ENCODE data around the gene HRH1.
A peak's percentile ranks its signal among the peaks of the same experiment; 100 is the strongest.
"Not testable (repeated sequence)": the region's sequence is repeated elsewhere in the genome, so short reads cannot be mapped to it uniquely, and the experiment has no call there.

The HRH1 gene

GRCh38 chr3:11244121-11244677, 89.9 kb downstream of the HRH1 start:
- DNase-seq (ENCODE audit: low read depth): no peak

GRCh38 chr3:11245276-11245675, 91.0 kb downstream of the HRH1 start:
- no peak for DNase-seq (ENCODE audit: low read depth)

- DNase-seq (ENCODE audit: low read depth): no peak
Observed at GRCh38 chr3:11245827-11246662, 91.8 kb downstream of the HRH1 start.

GRCh38 chr3:11246663-11246970, 92.3 kb downstream of the HRH1 start:
- no peak for DNase-seq (ENCODE audit: low read depth)

GRCh38 chr3:11247362-11247761, 93.1 kb downstream of the HRH1 start:
- DNase-seq (ENCODE audit: low read depth): no peak

GRCh38 chr3:11248596-11248995, 94.3 kb downstream of the HRH1 start:
- no peak for DNase-seq (ENCODE audit: low read depth)

GRCh38 chr3:11250902-11251806, 96.9 kb downstream of the HRH1 start:
- no peak for DNase-seq (ENCODE audit: low read depth)

GRCh38 chr3:11251807-11252176, 97.5 kb downstream of the HRH1 start:
- no peak for DNase-seq (ENCODE audit: low read depth)

DNA sequence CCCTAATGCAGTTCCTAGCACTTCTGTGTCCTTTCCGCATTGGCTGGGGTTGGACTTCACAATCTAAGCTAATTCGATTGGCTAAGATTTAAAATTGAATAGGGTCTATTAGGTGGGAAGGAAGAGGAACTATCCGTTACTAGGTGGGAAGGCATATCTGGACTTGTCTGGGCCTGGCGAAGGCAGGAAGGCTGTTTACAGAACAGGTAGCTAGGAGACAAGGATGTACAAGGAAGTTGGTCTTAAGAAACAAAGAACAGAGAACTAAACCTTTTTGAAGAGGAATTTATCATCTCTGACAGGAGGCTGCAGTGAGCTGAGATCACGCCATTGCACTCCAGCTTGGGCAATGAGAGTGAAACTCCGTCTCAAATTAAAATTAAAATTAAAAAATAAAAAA, 100.6 kb downstream of the HRH1 start:
- no peak for DNase-seq (ENCODE audit: low read depth)

DNA sequence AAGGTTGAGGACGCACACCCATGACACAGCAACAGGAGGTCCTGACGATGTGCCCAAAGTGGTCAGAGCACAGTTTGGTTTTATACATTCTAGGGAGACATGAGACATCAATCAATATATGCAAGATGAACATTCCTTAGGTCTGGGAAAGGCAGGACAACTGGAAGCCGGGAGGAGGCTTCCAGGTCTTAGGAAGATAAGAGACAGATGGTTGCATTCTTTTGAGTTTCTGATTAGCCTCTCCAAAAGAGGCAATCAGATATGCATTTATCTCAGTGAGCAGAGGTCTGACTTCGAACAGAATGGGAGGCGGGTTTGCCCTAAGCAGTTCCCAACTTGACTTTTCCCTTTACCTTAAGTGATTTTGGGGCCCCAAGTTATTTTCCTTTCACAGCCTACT, 101.2 kb downstream of the HRH1 start:
- not testable (repeated sequence) for DNase-seq (ENCODE audit: low read depth)

DNA sequence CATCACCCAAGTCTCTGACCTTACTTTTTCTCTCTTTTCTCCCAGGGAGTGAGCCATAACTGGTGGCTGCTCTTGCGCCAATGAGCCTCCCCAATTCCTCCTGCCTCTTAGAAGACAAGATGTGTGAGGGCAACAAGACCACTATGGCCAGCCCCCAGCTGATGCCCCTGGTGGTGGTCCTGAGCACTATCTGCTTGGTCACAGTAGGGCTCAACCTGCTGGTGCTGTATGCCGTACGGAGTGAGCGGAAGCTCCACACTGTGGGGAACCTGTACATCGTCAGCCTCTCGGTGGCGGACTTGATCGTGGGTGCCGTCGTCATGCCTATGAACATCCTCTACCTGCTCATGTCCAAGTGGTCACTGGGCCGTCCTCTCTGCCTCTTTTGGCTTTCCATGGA, 104.7 kb downstream of the HRH1 start:
- DNase-seq (ENCODE audit: low read depth): no peak

- no peak for DNase-seq (ENCODE audit: low read depth)
Observed at GRCh38 chr3:11260460-11260859, 106.2 kb downstream of the HRH1 start.

GRCh38 chr3:11269007-11269406, 114.7 kb downstream of the HRH1 start:
- DNase-seq (ENCODE audit: low read depth): no peak

- DNase-seq (ENCODE audit: low read depth): peak; percentile 98
Observed at GRCh38 chr3:11271986-11272904, 118.0 kb downstream of the HRH1 start, which contains the start of gene ATG7. Gene ATG7 (plus strand): TSS chr3:11272397. CDS start chr3:11298696, 26,299 bp downstream.

- DNase-seq (ENCODE audit: low read depth): no peak
Observed at GRCh38 chr3:11272906-11273574, 118.7 kb downstream of the HRH1 start.

DNA sequence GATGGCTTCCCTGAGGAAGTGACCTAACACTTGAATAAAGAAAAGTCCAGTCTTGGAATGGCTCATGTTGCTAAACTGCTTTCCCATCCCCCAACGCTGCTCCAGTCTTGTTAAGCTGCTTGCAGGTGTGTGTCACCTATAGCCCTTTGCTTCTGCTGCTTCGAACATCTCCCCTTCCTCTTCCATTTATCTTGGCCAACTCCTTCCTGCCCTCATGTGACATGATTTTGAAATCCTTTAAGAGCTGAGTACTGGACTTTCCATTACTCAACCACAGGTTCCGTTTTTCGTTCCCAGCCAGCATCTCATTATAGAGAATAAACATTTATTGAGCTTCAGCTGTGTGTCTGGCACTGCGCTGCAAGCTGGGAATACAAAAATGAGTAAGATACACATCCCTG, 119.6 kb downstream of the HRH1 start:
- DNase-seq (ENCODE audit: low read depth): no peak

- DNase-seq (ENCODE audit: low read depth): no peak
Observed at GRCh38 chr3:11274566-11275142, 120.4 kb downstream of the HRH1 start.

GRCh38 chr3:11275926-11276325, 121.6 kb downstream of the HRH1 start:
- DNase-seq (ENCODE audit: low read depth): no peak

- no peak for DNase-seq (ENCODE audit: low read depth)
Observed at GRCh38 chr3:11276901-11277300, 122.6 kb downstream of the HRH1 start.

DNA sequence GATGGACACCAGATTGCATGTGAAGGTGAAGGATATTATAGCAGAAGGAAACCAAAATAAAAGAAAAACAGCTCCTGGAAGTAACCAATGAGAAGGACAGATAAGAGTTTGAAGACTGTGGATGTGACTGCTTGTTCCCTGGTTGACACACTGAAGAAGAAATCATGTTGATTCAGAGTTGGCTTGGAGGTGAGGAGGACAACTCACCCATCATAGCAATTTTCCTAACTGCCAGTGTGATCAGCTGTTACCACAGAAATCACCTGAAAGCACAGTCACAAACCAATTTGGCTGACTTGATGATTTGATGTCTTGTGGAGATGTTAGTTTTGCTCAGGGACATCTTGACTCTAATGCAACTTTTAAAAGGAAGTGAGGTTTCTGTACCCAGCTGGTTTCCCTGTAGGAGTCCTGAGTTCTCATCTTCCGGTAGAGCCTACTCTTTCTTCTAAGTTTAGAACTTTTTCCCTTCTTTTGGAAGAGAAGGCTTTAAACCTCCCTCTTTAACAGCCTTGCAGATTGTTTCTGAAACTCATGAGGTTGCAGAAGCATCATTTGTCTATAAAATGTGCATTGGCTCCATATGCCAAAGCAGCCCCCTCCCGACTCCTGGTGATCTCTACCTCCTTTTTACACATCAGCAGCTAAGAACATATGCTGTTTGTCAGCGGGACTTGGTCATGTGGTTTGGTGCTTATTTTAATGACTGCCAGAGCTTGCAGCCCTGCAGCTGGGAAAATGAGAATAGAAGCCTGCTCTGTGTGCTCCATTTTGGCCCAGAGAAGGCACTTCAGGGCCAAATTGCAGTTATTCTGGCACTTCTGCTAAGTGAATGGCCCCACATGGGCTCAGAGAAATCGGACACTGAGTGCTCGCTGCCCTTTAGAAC, 128.2 kb downstream of the HRH1 start:
- DNase-seq (ENCODE audit: low read depth): no peak
